ENCODE results near the gene CCDC92B.

DNA sequence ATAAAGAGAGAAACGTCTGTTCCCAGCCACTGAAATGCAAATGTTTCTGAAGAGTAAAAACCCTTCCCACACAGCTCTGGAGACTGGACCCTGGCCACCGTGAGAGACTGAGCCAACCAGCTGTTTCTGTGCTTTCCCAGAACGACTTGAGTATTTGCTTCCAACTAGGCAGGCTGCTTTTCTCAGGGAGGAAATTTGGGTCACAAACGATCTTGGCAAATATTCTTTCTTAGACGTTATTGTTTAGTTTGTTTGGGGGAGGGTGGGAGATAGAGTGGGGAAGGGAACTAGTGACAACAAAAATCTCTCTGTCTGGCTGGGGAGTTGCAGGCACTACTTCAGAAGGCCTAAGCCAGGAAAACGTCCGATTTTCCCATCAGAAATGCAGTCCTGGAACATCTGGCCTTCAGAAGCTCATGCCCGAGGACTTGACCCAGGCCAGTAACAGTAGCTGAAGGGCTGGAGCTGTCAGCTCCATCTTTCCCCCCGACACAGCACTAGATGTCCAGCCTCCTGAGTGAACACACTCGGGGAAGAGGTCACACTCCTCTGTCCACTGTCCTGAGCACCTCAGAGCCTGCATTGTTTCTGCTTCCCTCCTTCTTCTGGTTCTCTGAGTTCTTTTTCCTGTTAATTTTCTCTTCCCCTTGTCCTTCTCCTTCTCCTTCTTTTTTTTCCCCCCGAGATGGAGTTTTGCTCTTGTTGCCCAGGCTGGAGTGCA, 4.0 kb downstream of the CCDC92B start:
- TF ChIP-seq, protein P1, sequence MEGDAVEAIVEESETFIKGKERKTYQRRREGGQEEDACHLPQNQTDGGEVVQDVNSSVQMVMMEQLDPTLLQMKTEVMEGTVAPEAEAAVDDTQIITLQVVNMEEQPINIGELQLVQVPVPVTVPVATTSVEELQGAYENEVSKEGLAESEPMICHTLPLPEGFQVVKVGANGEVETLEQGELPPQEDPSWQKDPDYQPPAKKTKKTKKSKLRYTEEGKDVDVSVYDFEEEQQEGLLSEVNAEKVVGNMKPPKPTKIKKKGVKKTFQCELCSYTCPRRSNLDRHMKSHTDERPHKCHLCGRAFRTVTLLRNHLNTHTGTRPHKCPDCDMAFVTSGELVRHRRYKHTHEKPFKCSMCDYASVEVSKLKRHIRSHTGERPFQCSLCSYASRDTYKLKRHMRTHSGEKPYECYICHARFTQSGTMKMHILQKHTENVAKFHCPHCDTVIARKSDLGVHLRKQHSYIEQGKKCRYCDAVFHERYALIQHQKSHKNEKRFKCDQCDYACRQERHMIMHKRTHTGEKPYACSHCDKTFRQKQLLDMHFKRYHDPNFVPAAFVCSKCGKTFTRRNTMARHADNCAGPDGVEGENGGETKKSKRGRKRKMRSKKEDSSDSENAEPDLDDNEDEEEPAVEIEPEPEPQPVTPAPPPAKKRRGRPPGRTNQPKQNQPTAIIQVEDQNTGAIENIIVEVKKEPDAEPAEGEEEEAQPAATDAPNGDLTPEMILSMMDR (IDR thresholded peaks at IDR 0.05) = no peak
- no peak for TF ChIP-seq POLR2A (IDR thresholded peaks at IDR 0.05)

Data from uterus (tissue), 2 donors.